GM21576 (cell line): Measurements from ENCODE around the gene IL1RAPL2.

Experiments used
- ATAC-seq: cut with Tn5 transposase; IDR thresholded peaks from one replicate; pipeline ENCODE4 v1.9.1; 2021; ENCODE audit warnings: mild to moderate bottlenecking, moderate library complexity; ENCODE audit not compliant: unreplicated experiment

Gene IL1RAPL2

DNA sequence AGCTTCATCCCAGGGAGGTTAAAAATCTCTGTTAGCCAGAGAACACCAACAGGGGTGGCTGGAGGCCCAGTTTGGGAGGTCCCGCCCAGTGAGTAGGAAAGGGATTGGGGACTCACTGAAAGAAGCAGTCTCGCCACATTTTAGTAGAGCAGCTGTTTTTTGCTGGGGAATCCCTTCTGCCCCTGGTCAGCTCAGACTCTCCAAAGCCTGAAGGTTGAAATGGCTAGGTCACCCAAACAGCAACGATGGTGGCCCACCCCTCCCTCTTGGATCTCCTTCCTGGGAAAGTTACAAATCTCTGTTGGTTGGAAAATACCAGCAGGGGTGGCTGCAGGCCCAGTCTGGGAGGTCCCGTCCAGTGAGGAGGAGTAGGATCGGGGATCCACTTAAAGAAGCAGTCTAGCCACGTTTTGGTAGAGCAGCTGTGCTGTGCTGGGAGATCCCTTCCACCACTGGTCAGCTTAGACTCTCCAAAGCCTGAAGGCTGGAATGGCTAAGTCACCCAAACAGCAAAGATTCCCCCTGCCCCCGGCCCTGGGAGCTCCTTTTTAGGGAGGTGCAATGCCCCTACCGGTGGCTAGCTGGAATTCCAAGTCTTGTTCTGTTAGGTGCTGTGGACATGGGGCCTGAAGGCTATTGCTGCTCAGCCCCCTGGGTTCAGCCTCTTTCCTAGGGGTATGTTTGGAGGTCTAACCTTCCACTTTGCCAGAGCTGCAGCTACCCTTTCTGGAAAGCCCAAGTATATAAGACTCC, 694.5 kb downstream of the IL1RAPL2 start:
- no peak for ATAC-seq

DNA sequence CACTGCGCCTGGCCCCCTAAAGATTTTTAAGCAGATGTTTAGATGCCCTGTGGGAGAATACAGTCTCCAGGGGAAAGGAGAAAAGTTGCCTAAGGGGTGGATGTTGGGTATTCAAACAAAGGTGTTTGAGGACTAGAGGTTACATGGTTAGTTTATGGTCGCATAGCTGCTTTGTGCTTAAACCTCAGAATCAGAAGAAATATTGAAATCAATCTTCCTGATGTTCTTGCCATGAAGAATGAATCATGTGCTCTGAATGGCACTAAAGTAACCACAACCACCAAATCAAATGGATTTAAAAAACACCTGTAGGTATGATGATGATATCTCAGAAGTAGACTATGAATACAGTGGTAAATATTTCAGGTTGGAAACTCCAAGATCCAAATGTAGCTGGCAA, 697.2 kb downstream of the IL1RAPL2 start:
- ATAC-seq, result no peak

DNA sequence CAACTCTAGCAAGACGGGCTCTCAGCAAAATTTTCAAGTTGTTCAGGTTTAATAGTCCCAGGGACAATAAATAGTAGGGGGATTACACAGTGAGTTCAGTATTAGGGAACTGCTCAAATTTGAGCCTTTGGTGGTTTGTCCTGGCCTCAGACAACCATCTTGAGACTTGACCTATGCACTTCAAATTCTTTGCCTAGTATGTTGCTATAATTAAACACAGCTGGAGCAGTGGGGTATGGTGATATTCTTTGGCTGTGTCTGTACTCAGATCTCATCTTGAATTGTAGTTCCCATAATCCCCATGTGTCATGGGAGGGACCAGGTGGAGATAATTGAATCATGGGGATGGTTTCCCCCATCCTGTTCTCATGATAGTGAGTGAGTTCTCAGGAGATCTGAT, 697.8 kb downstream of the IL1RAPL2 start:
- ATAC-seq, result no peak

DNA sequence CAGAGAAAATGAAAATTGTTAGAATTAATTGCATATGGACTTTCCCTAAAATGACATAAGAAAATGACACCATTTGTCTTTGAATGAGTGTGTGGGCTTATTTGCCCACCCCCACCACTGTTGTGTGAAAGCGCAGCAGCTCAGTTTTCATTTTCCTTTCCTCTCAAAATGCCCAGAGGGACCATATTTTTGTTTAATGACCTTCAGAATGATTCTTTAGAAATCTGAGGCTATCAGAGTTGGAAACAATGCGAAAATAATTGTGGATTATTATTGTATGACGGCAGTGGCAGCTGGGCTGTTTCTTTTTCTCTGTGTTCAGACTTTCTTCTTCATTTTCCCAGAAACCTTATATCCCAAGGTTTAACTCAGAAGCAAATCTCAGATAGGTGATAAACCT, 699.1 kb downstream of the IL1RAPL2 start:
- no peak for ATAC-seq

DNA sequence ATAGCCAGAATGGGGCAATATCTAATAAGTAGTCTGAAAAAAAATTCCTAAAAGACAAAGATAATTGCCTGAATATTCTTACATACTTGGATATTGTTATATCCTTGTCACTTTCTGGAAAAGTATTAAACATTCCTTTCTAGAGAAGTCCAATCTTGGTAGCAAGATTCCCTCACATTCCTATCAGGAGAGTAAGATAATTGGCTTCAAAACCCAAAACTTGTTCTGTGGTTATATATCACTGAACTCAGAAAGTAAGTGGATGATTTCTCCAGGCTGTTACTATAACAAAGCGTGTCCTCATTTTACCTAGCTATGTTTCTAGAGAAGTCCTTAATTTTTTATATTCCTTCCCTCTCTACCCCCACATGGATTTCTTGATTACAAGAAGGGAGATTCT, 700.5 kb downstream of the IL1RAPL2 start:
- no peak for ATAC-seq

DNA sequence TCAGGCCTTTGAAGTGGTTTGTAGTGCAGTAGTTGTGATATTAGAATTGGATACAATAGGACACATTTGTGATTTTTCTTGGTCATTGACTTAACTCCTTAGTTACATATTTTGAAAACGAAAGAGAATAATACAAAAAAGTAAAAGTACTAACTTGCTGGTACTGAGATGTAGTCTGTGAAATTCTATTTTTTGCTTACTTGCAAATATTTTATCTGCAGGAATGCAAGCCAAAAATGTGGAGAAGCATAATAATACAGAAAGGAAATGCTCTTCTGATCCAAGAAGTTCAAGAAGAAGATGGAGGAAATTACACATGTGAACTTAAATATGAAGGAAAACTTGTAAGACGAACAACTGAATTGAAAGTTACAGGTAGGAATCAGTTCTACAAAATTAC, 701.2 kb downstream of the IL1RAPL2 start:
- no peak for ATAC-seq

DNA sequence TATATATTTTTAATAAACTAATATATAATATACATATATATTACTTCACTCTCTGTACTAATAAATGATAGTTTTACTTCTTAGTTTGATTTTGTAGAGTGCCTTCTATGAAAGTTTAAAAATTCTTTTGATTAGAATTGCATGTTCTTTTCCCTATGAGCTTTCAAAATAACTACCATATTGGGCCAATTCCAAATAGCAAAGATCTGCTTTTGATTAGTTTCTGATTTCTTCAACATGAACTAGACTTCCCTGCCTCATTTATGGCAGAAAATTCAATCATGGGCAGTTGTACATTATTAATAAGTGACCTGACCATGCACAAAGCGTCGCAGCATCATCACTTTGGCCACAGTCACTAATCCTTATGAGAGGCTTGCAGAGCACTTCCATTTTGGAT, 703.4 kb downstream of the IL1RAPL2 start:
- ATAC-seq, result no peak

DNA sequence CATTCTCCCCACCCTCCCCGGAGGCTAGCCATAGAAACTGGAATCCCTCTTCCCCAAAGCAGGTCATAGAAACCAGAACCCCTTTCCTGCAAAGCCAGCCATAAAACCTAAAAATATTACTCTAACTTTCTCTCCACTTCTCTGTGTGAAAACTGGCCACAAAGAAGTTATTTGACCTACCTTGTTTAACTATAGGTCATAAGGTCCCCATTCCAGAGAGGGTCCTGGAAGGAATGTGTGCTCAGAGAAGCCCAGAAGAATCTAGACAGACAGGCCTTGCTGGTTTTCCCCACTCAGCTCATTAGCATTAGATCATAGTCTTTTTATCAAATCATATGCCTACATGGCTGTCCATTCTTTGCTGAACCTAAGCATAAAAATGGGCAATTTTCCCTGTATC, 707.3 kb downstream of the IL1RAPL2 start:
- no peak for ATAC-seq

DNA sequence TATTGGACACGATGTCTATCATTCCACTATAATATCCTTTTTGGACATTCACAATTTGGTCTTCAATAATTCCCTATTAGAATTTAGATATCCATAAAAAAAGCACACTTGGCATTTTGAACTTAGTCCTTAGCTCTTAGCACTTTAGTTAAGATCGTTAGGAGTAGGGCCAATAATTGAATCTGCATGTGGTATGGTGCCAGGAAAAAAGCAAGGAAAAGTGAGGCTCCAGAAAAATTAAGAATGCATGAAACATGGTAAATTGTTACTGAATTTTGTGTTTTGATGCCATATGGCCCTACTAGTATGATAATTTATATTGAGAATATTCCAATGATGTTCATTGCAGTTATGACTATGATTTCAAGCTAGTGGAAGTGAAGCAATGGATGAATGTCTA, 708.1 kb downstream of the IL1RAPL2 start:
- ATAC-seq, result no peak

DNA sequence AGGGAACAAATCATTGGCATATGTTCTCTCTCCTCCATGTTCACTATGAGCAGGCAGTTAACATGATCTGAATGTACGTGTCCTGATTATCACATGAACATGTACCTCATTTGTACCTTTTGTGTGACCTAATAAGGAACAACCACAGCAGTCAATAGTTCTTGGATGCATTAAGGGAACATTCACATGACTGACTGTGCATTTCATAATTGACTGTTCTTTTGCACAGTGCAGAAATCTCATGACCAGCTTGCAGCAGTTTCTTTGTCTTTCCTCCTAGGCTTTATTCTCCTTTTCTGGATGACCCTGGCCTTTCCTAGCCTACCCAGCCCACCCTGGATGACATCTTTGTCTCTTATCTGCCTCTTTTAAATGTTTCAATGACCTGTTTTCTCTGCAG, 711.1 kb downstream of the IL1RAPL2 start:
- no peak for ATAC-seq

DNA sequence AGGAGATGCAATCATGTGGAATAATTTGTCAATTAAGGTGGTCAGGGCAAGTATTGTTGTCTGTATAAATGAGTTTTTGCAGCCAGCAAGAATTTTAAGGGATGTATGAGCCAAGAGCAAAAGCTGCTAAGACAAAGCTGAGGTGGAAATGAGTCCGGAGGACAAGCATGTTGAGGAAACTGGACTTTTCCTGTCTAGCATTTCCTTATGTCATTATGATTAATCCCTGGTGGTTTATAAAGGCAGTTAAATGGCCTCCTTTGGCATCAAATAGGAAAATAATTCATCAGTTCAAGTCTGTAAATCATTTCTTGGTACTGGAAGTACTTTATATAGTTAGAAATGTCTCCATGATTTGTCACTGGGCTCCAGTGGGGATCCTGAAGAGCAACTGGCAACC, 716.1 kb downstream of the IL1RAPL2 start:
- ATAC-seq, result no peak

DNA sequence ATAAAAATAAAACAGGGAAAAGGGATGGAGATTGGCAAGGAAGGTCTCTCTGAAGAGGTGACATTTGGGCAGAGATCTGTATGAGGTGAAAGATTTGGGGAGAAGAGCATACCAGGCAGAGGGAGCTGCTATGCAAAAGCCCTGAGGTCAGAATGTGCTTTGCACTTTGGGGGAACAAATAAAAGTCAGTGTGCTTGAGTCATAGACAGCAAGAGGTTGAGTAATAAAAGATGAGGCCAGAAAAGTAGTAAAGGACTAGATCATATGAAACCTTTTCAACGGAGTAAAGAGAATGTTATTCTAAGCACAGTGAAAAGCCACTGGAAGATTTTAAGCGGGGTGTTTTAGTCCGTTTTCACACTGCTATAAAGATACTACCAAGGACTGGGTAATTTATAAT, 731.0 kb downstream of the IL1RAPL2 start:
- ATAC-seq, result no peak

DNA sequence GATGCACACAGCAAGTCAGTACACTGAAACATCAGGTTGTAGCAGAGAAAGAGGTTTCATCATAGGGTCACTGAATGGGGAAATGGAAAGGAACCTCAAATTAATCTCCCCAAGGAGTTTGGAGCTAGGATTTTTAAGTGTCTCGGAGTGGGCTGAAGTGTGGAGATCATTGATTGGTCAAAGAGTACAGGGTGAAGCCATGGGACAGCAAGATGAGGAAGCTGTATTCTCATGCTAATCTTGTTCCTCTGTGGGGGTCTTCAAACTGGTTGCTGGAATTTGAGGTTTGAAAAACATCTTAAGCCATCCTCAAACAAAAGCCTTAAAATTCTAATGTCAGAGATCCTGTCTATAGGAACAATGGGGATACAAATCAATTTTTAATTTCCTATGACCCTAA, 733.3 kb downstream of the IL1RAPL2 start:
- ATAC-seq, result no peak

DNA sequence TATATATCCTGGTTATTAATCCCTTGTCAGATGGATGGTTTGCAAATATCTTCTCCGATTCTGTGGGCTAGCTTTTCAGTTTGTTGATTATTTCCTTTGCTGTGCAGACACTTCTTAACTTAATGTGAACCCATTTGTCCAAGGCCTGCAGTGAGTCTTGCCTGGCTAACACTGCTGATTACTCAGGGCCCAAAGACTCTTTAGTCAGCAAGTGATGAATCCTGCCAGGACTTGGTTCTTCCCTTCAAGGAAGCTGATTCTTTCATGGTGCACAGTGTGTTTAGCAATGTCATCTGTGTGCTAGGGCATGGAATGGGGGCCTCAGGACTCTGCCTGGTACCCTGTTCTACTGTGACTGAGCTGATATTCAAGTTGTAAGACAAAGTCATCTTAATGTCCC, 736.2 kb downstream of the IL1RAPL2 start:
- ATAC-seq, result no peak

DNA sequence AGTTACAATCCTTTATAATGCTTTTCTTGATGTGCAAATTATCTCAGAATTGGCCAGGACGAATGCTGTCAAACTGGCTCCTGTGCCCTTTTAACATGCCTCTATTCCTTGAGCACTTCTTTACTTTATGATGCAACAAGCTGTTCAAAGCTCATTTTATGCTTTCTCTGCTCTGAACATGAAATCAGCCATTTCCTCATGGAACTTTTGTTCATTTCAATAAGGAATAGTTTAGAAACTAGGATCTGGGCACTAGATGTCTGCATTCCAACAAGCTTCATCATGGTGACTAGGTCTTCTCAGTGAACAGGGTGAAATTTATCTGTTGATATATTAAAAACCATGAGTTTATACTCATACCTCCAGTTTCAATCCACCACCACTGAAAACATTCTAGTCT, 741.8 kb downstream of the IL1RAPL2 start:
- no peak for ATAC-seq

DNA sequence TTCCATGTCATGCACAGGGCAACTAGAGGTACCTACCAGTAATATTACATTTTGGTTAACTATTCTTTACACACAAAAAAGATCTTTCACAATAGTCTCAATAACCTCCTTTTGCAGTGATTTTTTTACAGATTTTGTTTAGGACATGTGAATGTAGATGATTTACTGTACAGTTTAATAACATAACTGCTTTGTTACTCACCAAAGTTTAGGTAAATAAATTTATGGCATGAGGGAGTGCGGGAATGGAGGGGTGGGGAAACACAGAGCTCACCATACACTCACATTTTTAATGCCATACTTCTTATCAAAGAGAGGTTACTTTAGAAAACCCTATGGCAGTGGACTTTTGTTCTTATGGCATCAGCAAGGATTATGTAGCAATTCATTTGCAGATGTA, 747.6 kb downstream of the IL1RAPL2 start:
- ATAC-seq, result no peak

DNA sequence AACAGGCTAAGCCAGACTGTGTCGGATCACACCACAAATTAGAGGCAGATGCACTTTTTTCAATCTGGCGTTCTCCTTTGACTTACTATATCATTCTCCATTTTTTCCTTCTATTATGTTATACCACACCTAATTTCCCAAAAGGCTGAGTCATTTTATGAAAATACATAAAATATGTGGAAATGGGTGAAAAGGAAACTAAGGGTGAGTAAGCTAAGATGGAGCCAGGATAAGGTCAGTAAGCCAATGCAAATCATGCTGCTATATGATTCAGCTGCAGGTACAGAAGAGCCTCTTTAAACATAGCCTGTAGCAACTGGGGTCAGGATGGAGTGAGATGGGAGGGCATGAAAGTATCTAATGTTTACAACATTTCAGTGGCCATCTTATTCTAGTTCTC, 748.5 kb downstream of the IL1RAPL2 start:
- ATAC-seq, result no peak

DNA sequence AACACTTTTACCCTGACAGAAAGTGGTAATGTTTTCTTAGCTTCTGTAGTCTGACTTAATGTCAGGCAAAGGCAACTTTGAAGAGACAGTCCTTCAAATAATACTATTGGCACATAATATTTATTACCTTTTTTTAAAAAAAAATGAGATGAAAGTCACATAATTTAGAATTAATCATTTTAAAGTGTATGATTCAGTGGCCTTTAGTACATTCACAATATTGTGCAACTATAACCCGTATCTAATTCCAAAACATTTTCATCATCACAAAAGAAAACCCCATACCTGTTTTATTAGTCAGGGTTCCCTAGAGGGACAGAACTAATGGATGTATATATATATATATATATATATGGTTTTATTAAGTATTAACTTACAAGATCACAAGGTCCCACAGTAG, 749.2 kb downstream of the IL1RAPL2 start:
- no peak for ATAC-seq

DNA sequence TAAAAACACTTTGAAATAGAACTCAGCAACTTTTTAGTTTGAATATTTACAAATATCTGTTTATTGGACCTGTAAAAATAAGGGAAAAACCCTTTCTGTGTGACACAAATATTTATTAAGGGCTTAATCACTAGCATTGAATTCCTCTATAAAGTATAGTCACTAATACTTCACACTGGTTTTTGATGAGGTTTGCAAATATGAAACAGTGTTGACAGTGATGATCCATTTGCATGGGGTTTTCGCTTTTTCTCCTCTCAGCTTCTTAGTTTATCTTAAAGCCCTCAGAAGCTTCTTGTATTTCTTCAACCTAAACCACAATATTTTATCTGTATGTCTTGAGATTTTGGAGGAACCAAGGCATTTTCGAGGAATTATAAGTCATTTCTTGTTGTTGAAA, 751.1 kb downstream of the IL1RAPL2 start:
- ATAC-seq, result no peak

DNA sequence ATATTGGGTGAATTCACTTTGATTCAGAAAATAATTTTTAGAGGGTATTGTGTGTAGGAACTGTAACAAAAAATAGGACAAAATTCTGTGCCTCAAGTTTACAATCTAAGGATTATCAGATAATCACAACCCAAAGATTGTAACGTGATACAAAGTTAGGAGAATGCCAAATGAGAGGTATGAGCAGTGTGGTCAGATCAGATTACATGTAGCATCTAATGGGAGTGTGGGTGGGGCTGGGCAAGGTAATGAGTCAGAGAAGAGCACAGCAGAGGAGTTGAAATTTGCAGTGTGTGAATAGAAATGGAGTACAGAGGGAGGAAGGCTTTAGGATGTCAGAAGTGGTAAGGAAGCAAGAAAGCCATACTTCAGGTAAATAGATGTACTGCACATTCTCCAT, 757.9 kb downstream of the IL1RAPL2 start:
- no peak for ATAC-seq

DNA sequence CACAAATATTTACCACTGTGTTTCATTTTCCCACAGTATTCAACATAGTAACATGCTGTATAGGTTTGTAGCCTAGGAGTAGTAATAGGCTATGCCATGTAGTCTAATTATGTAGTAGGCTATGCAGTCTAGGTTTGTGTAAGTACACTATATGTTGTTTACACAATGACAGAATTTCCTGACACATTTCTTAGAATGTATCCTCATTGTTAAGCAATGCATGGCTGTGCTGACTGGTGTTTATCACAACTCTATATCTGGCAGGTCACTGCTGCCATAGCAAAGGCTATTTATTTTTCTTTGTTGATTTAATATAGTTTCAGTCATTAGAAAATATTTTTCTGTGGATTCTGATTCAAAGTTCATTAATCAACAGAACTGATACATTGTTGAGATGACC, 762.8 kb downstream of the IL1RAPL2 start:
- ATAC-seq, result no peak

DNA sequence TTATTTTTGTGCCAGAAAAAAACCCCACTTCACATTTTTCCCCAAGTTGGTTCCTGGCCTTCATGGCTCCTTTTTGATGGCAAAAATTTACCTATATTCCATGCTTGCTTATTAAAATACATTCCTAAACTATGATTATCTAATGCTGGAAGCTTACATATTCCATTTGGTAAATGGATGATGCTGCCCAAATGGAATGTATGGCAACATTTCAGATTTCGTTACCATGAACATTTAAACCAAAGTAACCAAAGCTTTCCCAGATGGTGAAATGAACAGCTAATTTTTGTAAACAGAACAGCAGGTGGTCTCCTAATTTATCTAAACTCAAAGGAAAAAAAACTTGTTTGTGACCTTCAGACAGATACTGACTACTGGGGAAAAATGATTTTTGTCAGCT, 765.2 kb downstream of the IL1RAPL2 start:
- no peak for ATAC-seq

DNA sequence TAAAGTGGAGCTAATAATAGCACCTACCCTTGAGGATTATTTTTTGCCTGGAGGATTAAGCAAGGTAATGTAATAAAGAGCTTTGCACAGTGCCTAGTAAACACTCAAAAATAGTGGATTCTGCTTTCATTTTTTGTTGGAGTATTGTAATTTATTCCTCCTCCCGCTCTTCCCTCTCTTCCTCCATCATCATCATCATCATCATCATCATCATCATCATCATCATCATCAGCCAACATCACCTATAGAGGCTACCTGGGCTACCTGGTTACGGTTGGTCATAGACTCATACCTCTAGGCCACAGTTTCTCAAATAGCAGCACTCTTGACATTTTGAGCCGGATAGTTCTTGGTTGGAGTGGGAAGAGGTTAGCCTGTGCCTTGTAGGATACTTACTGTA, 781.4 kb downstream of the IL1RAPL2 start:
- no peak for ATAC-seq
